Fibroblast of lung (primary cell): ENCODE data around the gene HDAC4.

Experiments used
- EZH2 ChIP-seq: IDR thresholded peaks from 2 replicates; pipeline ENCODE4 v1.5.1; 2012; ENCODE audit warnings: low read length, control low read depth, mild to moderate bottlenecking; ENCODE audit errors: missing control alignments
- TF ChIP-seq, protein P1 (sequence below), 2 donors: IDR thresholded peaks in 1 of 2; conservative IDR thresholded peaks in 1 of 2; 1 replicate in 1 of 2; 2 replicates in 1 of 2; pipeline ENCODE4 v1.5.1; 2011 to 2012; ENCODE audit warnings: low read length in 2 of 2, control low read depth in 1 of 2, inconsistent platforms in 1 of 2, low read depth in 1 of 2, mild to moderate bottlenecking in 1 of 2

DNA sequence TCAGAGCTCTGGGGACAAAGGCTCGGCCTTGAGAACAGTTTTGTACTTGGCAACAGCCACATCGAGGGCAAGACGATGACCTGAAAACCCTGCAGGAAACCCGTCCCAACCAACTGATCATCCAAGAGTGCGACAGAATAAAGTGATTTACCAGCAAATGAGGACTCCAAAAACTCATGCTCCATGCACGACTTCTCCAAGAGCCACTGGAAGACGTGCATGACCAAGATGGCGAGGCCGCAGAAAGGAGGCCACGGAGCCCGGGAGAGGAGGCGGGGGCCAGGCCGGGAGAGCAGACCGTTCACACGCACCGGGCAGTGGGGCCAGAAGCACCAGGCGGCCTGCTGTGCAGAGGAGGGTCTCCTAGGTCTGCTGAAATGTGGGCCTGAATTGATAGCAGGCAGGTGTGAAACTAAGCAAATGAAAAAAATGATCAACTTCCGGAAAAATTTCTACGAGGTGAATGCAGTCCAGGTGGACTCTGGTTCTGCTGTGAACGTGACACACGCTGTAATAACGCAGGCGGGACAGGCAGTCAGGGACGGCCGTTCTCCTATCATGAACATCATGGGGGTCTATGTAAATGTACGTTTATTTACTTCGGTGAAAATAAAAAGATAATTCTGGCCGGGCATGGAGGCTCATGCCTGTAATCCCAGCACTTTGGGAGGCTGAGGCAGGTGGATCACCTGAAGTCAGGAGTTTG, 252.2 kb downstream of the HDAC4 start:
- TF ChIP-seq, protein P1, sequence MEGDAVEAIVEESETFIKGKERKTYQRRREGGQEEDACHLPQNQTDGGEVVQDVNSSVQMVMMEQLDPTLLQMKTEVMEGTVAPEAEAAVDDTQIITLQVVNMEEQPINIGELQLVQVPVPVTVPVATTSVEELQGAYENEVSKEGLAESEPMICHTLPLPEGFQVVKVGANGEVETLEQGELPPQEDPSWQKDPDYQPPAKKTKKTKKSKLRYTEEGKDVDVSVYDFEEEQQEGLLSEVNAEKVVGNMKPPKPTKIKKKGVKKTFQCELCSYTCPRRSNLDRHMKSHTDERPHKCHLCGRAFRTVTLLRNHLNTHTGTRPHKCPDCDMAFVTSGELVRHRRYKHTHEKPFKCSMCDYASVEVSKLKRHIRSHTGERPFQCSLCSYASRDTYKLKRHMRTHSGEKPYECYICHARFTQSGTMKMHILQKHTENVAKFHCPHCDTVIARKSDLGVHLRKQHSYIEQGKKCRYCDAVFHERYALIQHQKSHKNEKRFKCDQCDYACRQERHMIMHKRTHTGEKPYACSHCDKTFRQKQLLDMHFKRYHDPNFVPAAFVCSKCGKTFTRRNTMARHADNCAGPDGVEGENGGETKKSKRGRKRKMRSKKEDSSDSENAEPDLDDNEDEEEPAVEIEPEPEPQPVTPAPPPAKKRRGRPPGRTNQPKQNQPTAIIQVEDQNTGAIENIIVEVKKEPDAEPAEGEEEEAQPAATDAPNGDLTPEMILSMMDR (conservative IDR thresholded peaks at IDR 0.05 in 1 of 2, IDR thresholded peaks at IDR 0.05 in 1 of 2; ENCODE audit: low read depth in 1 of 2, low read length in 2 of 2): no peak
- TF ChIP-seq EZH2: no peak
